SK-N-MC (cell line): ENCODE results near the gene KBTBD2.
A peak's percentile ranks its signal among the peaks of the same experiment; 100 is the strongest.
"Not testable (repeated sequence)": the region's sequence is repeated elsewhere in the genome, so short reads cannot be mapped to it uniquely, and the experiment has no call there.

Experiments
- DNase-seq: peaks from one replicate; pipeline ENCODE4 v3.0.0-alpha.2; 2011; ENCODE audit warnings: low read depth, low spot score
- H3K27ac ChIP-seq: fragments of 200-600 bp; sonication (generic); 2 replicates; pipeline ENCODE4 v1.5.1; 2016; ENCODE audit warnings: mixed run types
- H3K36me3 ChIP-seq: fragments of 200-600 bp; sonication (generic); 2 replicates; pipeline ENCODE4 v1.6.1; 2017; ENCODE audit warnings: antibody characterized with exemption, low read length, mixed read lengths; ENCODE audit not compliant: insufficient read depth
- H3K4me3 ChIP-seq: fragments of 200-600 bp; sonication (generic); 2 replicates; pipeline ENCODE4 v1.5.1; 2016
- H3K9ac ChIP-seq: fragments of 200-600 bp; sonication (generic); 2 replicates; pipeline ENCODE4 v1.8.0; 2017; ENCODE audit warnings: mixed run types, mixed read lengths; ENCODE audit not compliant: insufficient read length
- H3K9me3 ChIP-seq: fragments of 200-600 bp; sonication (generic); 2 replicates; pipeline ENCODE4 v1.6.1; 2017; ENCODE audit warnings: low read depth, mild to moderate bottlenecking, antibody characterized with exemption, low read length, moderate library complexity, mixed read lengths
- EZH2 ChIP-seq: fragments of 200-600 bp; sonication (generic); IDR thresholded peaks from one replicate; pipeline ENCODE4 v1.6.1; 2017; ENCODE audit warnings: antibody characterized with exemption
- FOXP2 ChIP-seq: optimal IDR thresholded peaks from 2 replicates; pipeline ENCODE3; 2011; ENCODE audit warnings: mild to moderate bottlenecking, moderate library complexity; ENCODE audit not compliant: insufficient read depth; ENCODE audit errors: extremely low read length, control extremely low read depth
- POLR2AphosphoS5 ChIP-seq: IDR thresholded peaks from 2 replicates; pipeline ENCODE4 v1.6.1; 2012; ENCODE audit warnings: mild to moderate bottlenecking, low read depth, low read length, borderline replicate concordance

Gene KBTBD2

DNA sequence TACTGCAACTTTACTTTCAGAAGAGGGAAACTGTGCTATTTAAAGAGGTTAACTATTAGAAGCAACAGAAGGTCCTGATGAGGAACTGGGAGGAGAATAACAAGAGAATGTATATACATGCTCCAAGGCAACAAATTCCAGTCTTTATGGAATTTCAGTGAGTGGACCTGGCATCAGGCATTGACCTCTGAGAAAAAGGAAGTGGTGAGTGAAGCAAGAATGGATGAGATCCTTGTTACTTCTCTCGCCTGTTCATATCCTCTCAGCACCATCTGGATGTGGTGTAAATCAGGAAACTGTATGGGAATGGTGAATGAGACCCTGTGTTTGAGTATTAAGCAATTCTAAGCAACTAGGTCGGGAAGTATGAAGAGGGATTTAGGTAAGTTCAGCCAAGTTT, 30.3 kb upstream of the KBTBD2 start:
- TF ChIP-seq EZH2 (no peak), FOXP2 (no peak), POLR2AphosphoS5 (no peak)

DNA sequence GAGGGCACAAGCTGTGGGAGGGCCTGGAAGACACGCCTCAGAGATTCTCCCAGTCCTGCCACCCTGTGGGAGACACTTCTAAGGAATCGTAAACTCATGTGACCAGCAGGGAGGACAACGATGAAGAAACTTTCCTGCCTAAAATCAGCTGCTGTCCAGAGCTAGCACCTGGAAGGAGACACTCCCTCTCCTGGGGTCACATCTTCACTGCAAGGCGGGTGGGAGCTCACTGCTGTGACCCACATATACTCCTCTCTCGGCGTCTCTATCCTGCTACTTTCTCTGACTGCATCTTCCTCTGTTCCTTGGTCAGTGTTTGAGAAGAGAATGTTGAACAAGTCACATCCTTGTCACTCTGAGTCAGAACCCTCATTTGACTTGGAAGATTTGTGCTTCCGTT, 25.4 kb upstream of the KBTBD2 start:
- not testable (repeated sequence) for H3K9me3 ChIP-seq, H3K4me3 ChIP-seq, DNase-seq, H3K27ac ChIP-seq, H3K9ac ChIP-seq
- H3K36me3 ChIP-seq = peaks cover 43% of the 10 kb centered on the region

More for the DNA sequence above, 30.3 kb upstream of the KBTBD2 start:
- Histone ChIP-seq H3K27ac (no peak overlapping the region), H3K9me3 (no peaks in the 10 kb centered on the region), H3K9ac (no peak overlapping the region), H3K36me3 (peaks cover 33% of the 10 kb centered on the region), H3K4me3 (no peak overlapping the region)
- DNase-seq = no peak

DNA sequence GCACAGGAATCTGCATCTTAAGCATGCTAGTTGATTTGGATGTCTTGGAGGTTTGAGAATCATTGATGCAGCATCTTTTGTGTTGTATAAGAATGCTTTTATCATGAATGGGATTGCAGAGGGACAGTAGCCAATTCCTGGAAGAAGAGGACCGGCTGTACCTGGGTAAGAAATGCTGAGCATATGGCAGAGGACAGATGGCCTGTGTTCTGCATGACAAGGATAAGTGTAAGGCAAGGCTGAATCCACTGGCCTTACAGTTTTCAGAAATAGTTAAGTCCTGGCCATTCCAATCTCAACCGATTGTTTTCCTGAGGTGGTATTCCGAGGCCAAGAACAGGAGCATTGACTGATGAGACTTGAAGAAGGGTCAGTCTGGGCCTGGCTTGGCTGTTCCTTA, 24.4 kb upstream of the KBTBD2 start:
- no peak for DNase-seq
- peaks cover 40% of the 10 kb centered on the region for H3K36me3 ChIP-seq

DNA sequence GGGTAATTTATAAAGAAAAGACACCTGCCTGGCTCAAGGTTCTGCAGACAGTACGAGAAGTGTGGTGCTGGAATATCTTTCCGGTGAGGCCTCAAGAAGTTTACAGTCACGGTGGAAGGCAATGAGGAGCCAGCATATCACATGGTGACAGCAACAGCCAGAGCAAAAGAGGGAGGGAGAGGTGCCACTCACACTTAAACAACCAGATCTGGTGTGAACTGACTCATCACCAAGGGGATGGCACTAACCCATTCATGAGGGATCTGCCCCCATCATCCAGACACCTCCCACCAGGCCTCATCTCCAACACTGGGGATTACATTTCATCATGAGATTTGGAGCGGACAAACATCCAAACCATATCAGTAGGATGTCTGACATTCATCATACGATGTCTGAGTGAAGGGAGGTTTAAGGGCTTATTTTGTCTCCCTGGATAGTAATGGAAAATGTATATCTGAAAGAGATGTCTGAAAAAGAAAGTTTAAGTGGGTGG, 23.5 kb upstream of the KBTBD2 start:
- peaks cover 33% of the 10 kb centered on the region for H3K36me3 ChIP-seq
- DNase-seq = no peak
- TF ChIP-seq POLR2AphosphoS5 = no peak
- no peak for TF ChIP-seq FOXP2

More for the DNA sequence above, 24.4 kb upstream of the KBTBD2 start:
- TF ChIP-seq POLR2AphosphoS5 = no peak
- TF ChIP-seq EZH2 = no peak
- TF ChIP-seq FOXP2 = no peak
- H3K9me3 ChIP-seq = no peaks in the 10 kb centered on the region
- H3K9ac ChIP-seq = no peak overlapping the region
- H3K27ac ChIP-seq = no peak overlapping the region
- H3K4me3 ChIP-seq = no peak overlapping the region

DNA sequence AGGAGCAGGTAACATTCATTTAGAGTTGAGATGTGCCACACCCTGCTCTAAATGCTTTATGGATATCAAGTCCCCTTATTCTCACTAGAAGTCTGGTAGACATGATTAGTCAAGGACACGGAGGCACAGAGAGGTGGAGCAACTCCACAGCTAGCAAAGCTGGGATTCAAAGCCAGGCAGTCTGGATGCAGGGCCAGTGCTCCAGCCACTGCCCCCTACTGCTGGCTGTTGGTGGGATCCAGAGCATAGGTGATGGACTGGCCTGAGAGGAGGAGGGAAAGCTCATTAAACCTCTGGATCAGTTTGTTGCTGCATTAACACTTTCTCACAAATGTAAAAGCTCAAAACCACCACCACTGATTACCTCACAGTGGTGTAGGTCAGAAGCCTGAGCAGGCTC, 22.6 kb upstream of the KBTBD2 start:
- Histone ChIP-seq H3K9ac (no peak overlapping the region), H3K36me3 (peaks cover 30% of the 10 kb centered on the region), H3K4me3 (no peak overlapping the region), H3K9me3 (no peaks in the 10 kb centered on the region), H3K27ac (no peak overlapping the region)
- TF ChIP-seq EZH2 (no peak), FOXP2 (no peak), POLR2AphosphoS5 (no peak)
- DNase-seq = no peak

More for the DNA sequence above, 23.5 kb upstream of the KBTBD2 start:
- H3K27ac ChIP-seq = no peak overlapping the region
- no peak overlapping the region for H3K9ac ChIP-seq
- H3K4me3 ChIP-seq = no peak overlapping the region
- no peaks in the 10 kb centered on the region for H3K9me3 ChIP-seq

DNA sequence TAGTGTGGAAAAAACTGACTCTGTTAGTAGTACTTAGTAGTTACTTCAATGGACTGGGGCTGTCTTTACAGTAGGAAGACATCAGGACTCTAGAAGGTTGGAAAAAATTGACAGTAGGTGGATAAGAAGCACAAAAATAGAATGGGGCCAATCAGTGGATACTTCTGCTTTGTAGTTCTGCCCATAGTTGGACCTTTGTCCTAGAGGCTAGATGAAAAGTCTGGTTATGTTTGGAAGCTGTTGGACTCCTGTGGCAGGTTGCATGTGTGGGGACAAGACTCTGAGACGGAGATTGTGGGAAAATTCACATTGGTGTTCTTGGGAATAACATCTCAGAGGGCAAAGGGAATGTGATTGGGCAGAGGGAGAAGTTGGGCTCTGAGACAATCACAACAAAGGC, 18.6 kb upstream of the KBTBD2 start:
- H3K36me3 ChIP-seq = peaks cover 1% of the 10 kb centered on the region; the same call in 1 of the 2 replicates
- no peak for TF ChIP-seq POLR2AphosphoS5
- TF ChIP-seq FOXP2 = no peak
- no peak for TF ChIP-seq EZH2
- DNase-seq = no peak
- H3K4me3 ChIP-seq = no peak overlapping the region
- H3K9ac ChIP-seq = no peak overlapping the region
- no peaks in the 10 kb centered on the region for H3K9me3 ChIP-seq
- no peak overlapping the region for H3K27ac ChIP-seq

DNA sequence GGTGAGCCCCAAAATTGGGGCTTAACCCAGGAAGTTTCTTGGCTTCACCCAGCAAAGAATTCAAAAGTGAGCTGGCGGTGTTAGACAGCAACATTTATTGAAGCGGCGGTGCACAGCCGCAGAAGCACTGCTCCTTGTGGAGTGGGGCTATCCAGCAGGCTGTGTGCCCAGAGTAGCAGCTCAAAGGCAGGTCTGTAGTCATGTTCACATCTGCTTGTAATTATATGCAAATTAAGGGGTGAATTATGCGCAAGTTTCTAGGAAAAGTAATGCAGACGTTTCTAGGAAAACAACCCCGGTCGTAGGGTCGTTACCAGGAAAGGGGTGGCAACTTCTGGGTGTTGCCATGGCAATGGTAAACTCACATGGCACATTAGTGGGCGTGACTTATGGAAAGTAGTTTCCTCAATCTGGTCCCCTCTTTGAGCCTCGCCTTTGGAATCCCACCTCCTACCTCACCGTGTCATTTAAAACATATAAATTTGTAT, 13.7 kb upstream of the KBTBD2 start:
- Histone ChIP-seq H3K9me3 (no peaks in the 10 kb centered on the region), H3K9ac (no peak overlapping the region), H3K27ac (no peak overlapping the region), H3K36me3 (no peaks in the 10 kb centered on the region), H3K4me3 (peak overlapping the region; percentile 68)
- peak; percentile 95 for DNase-seq
- TF ChIP-seq FOXP2 (peak; percentile 45), POLR2AphosphoS5 (peak; percentile 46; the same call in 1 of the 2 replicates), EZH2 (no peak)

DNA sequence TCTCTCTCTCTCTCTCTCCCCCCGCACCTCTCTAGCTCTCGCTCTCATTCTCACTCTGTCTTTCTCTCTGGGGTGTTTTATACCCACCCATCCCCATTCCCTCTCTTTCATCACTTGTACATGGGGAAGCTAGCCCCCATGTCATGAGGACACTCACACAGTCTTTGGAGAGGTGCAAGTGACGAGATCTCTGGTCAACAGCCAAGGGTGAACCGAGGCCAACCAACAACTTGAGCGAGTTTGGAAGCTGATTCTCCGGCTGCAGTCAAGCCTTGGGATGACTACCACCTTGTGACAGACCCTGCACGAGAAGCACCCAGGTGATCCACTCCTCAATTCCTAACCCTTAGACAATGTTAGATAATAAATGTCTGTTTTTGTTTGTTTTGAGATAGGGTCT, 10.1 kb upstream of the KBTBD2 start:
- no peaks in the 10 kb centered on the region for H3K36me3 ChIP-seq
- no peak overlapping the region for H3K27ac ChIP-seq
- no peak for DNase-seq
- H3K9me3 ChIP-seq = no peaks in the 10 kb centered on the region
- TF ChIP-seq POLR2AphosphoS5 (no peak), FOXP2 (no peak), EZH2 (no peak)
- H3K4me3 ChIP-seq = no peak overlapping the region
- H3K9ac ChIP-seq = no peak overlapping the region

DNA sequence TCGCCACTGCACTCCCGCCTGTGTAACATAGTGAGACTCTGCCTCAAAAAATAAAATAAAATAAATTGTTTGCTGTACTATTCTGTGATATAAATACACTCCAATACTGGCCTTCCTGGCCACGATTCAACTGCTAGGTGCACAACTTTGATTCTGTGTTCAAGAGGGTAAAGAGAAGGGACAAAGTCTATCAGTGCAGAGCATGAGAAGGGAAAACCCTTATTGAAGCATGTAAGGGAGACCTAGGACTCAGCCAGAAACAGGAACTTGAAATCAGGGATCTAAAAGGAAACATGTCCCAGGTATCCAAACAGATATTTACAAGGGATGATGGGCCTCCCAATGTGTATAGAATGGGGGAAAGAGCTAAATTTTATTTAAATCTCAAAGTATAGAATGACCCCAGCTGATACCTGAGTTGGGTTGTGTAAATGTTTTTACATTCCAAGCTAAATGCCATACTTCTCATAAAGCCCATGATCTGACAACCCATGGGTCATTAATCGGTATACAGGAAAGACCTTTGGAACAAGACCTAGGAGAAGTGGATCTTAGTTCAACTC, 9.0 kb upstream of the KBTBD2 start:
- H3K9me3 ChIP-seq = no peaks in the 10 kb centered on the region
- no peak overlapping the region for H3K9ac ChIP-seq
- H3K4me3 ChIP-seq = no peak overlapping the region
- TF ChIP-seq POLR2AphosphoS5 (no peak), EZH2 (no peak), FOXP2 (no peak)
- H3K27ac ChIP-seq = no peak overlapping the region
- no peak for DNase-seq
- H3K36me3 ChIP-seq = no peaks in the 10 kb centered on the region

DNA sequence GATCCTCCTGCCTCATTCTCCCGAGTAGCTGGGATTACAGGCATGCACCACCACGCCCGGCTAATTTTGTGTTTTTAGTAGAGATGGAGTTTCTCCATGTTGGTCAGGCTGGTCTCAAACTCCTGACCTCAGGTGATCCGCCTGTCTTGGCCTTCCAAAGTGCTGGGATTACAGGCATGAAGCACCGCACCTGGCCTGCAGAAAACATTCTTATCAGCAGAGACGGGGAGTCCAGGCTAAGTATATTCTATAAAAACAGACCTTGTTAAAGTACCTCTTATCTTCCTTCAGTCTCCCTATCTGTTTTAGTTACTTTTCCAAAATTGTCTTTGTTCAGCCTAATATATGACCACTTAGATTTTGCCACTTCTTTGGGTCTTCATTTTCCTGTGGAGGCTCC, 5.8 kb upstream of the KBTBD2 start:
- H3K36me3 ChIP-seq, H3K4me3 ChIP-seq, H3K9ac ChIP-seq, DNase-seq, H3K27ac ChIP-seq, H3K9me3 ChIP-seq: not testable (repeated sequence)
